RWPE1 (cell line): ENCODE results near the gene CROCC.
A peak's percentile ranks its signal among the peaks of the same experiment; 100 is the strongest.

ENCODE experiments used
- CTCF ChIA-PET: fragments of 350-600 bp; sonication (Branson Sonifier 250); formaldehyde crosslinking; extraction: SDS; loops from one replicate; lab custom pipeline; 2021; lab: Yijun Ruan, JAX
- POLR2A ChIA-PET: fragments of 400-600 bp; formaldehyde crosslinking; extraction: SDS; loops from one replicate; lab custom pipeline; 2020; ENCODE audit warnings: antibody characterized with exemption; ENCODE audit not compliant: low non-redundant PET; lab: Yijun Ruan, JAX
- DNase-seq: peaks from one replicate; pipeline ENCODE4 v3.0.0; 2012; ENCODE audit warnings: low spot score
- H3K27ac ChIP-seq: fragments of 450-650 bp; 2 replicates; pipeline ENCODE4 v1.5.1; 2017
- CTCF ChIP-seq: fragments of 450-650 bp; conservative IDR thresholded peaks from 2 replicates; pipeline ENCODE4 v1.5.1; 2017; ENCODE audit warnings: low read depth, mild to moderate bottlenecking

The CROCC gene

GRCh38 chr1:16972189-16972895 is 50.6 kb downstream of the CROCC start:
- POLR2A ChIA-PET, result no interaction called here

GRCh38 chr1:16973215-16973614 is 51.5 kb downstream of the CROCC start:
- ChIA-PET CTCF (no interaction called here), POLR2A (no interaction called here)
- no peak for DNase-seq
- H3K27ac ChIP-seq, result peak overlapping the region; percentile 53
- no peak for TF ChIP-seq CTCF

More at GRCh38 chr1:16972189-16972895, 50.6 kb downstream of the CROCC start:
- TF ChIP-seq CTCF, result no peak
- CTCF ChIA-PET, result interaction anchor here (0.7 to 0.9 kb wide), 2 partner anchors 10 to 12 kb away, joined by 5 to 8 read pairs; no protein-coding TSS in a partner anchor
- DNase-seq, result no peak
- peak overlapping the region; percentile 53 for H3K27ac ChIP-seq

- ChIA-PET POLR2A (no interaction called here), CTCF (interaction anchor here (0.7 to 0.9 kb wide), 2 partner anchors 13 to 193 kb away, joined by 3 to 4 read pairs; no protein-coding TSS in a partner anchor)
- TF ChIP-seq CTCF, result no peak
- H3K27ac ChIP-seq, result peak overlapping the region; percentile 42
- no peak for DNase-seq
Observed at GRCh38 chr1:16975211-16975610, 53.5 kb downstream of the CROCC start.

GRCh38 chr1:16975838-16976237 is 54.1 kb downstream of the CROCC start:
- peak overlapping the region; percentile 42 for H3K27ac ChIP-seq
- CTCF ChIA-PET, result interaction anchor here (0.7 to 1.1 kb wide), 3 partner anchors 12 to 193 kb away, joined by 3 to 4 read pairs (median 4); no protein-coding TSS in a partner anchor
- DNase-seq, result no peak
- no peak for TF ChIP-seq CTCF
- POLR2A ChIA-PET, result no interaction called here

- no peak for DNase-seq
- CTCF ChIA-PET, result interaction anchor here (0.5 to 1.1 kb wide), 2 partner anchors 10 to 25 kb away, joined by 3 to 4 read pairs; no protein-coding TSS in a partner anchor
- H3K27ac ChIP-seq, result peak overlapping the region; percentile 42
- no peak for TF ChIP-seq CTCF
- POLR2A ChIA-PET, result no interaction called here
Observed at GRCh38 chr1:16976966-16977365, 55.2 kb downstream of the CROCC start.

GRCh38 chr1:16977377-16977776 is 55.6 kb downstream of the CROCC start:
- no peak for DNase-seq
- POLR2A ChIA-PET, result no interaction called here
- peak overlapping the region; percentile 42 for H3K27ac ChIP-seq
- no peak for TF ChIP-seq CTCF
- CTCF ChIA-PET, result interaction anchor here (0.5 kb wide), 1 partner anchor 10 kb away, joined by 3 read pairs; no protein-coding TSS in a partner anchor
